Measurements from ENCODE around the gene HOMER2. TPM values are rescaled to one million over a fixed set of nuclear protein-coding genes. Genes with fewer than 3 reads are reported as not detected.

Gene HOMER2
- total and polyA plus RNA-seq, 2 donors (not counting 3 experiments of a cell fraction or from before 2014, with no cell fraction given), result 0.60 to 0.68 TPM

DNA sequence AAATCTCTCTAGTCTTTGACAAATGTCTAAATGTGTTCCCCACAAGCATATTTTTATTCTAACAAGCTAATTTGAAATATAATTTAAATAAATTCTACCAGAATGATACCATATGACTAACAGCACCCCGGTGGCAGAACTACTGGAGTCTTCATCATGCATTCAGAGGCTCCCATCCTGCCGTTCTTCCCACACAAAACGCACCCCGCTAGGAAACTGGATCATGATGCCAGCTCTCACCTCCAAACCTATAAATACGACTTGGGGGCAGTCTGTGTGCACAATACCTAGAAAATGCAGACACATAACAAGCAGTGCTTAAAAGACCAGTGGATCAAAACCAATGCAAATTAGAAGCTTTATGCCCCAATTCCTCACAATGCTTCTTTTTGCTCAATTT, 8.5 kb downstream of the HOMER2 start:
- no peak overlapping the region for H3K9ac ChIP-seq (replicated peaks; ENCODE audit: extremely low read depth, insufficient read depth, low read length)
- no peaks in the 10 kb centered on the region for H3K4me1 ChIP-seq (ENCODE audit: control insufficient read depth, extremely low read depth, insufficient read depth, low read length)
- ChIA-PET CTCF (no interaction called here), POLR2A (no interaction called here)
- peaks cover 0 to 2% of the 10 kb centered on the region in 2 experiments for H3K27me3 ChIP-seq (ENCODE audit: control insufficient read depth in 2 of 2, insufficient read depth in 2 of 2, low read length in 2 of 2)
- H3K9me1 ChIP-seq (replicated peaks; ENCODE audit: control insufficient read depth, extremely low read depth, insufficient read depth, low read length), result no peaks in the 10 kb centered on the region
- H4K20me1 ChIP-seq (replicated peaks; ENCODE audit: control insufficient read depth, extremely low read depth, insufficient read depth, low read length), result no peaks in the 10 kb centered on the region
- H2AFZ ChIP-seq (ENCODE audit: low read depth, low read length), result no peak overlapping the region
- DNase-seq (ENCODE audit: low read depth, low spot score) (no peak), FAIRE-seq (no peak)
- dilution Hi-C loops (cut with MboI; ENCODE audit: extremely low pct_ligation_motif_present, low sequenced_read_pairs) (no loop called here), intact Hi-C loops (cut with micrococcal nuclease) (no loop called here)
- no peaks in the 10 kb centered on the region for H3K9me3 ChIP-seq (replicated peaks; ENCODE audit: control insufficient read depth, insufficient read depth, low read length)
- no peak for TF ChIP-seq JUN (IDR thresholded peaks at IDR 0.05; ENCODE audit: borderline replicate concordance, insufficient read depth, insufficient read length, low read depth)
- no peak for TF ChIP-seq POLR2AphosphoS5 (IDR thresholded peaks at IDR 0.05; ENCODE audit: insufficient read depth, low read depth, low read length)
- TF ChIP-seq, protein P1, sequence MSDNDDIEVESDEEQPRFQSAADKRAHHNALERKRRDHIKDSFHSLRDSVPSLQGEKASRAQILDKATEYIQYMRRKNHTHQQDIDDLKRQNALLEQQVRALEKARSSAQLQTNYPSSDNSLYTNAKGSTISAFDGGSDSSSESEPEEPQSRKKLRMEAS (IDR thresholded peaks at IDR 0.05; ENCODE audit: insufficient read depth, insufficient read length), result no peak
- TF ChIP-seq, protein P2, sequence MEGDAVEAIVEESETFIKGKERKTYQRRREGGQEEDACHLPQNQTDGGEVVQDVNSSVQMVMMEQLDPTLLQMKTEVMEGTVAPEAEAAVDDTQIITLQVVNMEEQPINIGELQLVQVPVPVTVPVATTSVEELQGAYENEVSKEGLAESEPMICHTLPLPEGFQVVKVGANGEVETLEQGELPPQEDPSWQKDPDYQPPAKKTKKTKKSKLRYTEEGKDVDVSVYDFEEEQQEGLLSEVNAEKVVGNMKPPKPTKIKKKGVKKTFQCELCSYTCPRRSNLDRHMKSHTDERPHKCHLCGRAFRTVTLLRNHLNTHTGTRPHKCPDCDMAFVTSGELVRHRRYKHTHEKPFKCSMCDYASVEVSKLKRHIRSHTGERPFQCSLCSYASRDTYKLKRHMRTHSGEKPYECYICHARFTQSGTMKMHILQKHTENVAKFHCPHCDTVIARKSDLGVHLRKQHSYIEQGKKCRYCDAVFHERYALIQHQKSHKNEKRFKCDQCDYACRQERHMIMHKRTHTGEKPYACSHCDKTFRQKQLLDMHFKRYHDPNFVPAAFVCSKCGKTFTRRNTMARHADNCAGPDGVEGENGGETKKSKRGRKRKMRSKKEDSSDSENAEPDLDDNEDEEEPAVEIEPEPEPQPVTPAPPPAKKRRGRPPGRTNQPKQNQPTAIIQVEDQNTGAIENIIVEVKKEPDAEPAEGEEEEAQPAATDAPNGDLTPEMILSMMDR (IDR thresholded peaks at IDR 0.05; ENCODE audit: extremely low read depth in 1 of 2, insufficient read depth in 1 of 2, low read depth in 1 of 2, low read length in 2 of 2), result no peak
- no peak for TF ChIP-seq GATA2 (IDR thresholded peaks at IDR 0.05; ENCODE audit: insufficient read depth, insufficient read length, low read depth, low read length)
- no peak for TF ChIP-seq EZH2 (IDR thresholded peaks at IDR 0.05; ENCODE audit: borderline replicate concordance, low read depth, low read length, severe bottlenecking)
- no peaks in the 10 kb centered on the region for H3K36me3 ChIP-seq (ENCODE audit: control insufficient read depth in 2 of 2, extremely low read depth in 1 of 2, insufficient read depth in 2 of 2, low read length in 2 of 2)
- no peak overlapping the region for H3K4me3 ChIP-seq (replicated peaks in 1 of 3; ENCODE audit: insufficient read depth in 1 of 3, low read depth in 1 of 3, low read length in 3 of 3)
- BruUV-seq (replicated peaks), result no TSS peak
- no peak overlapping the region for H3K4me2 ChIP-seq (ENCODE audit: insufficient read depth, low read length)
- H3K79me2 ChIP-seq (ENCODE audit: control insufficient read depth, insufficient read depth, low read length), result no peaks in the 10 kb centered on the region
- no peak overlapping the region for H3K27ac ChIP-seq (ENCODE audit: insufficient read depth, low read depth, low read length)

Data from endothelial cell of umbilical vein (primary cell).